SU-DHL-6 (cell line): ENCODE measurements around the gene HRG.

Source experiments
- EZH2phosphoT487 ChIP-seq: fragments of 200-600 bp; sonication (generic), shearing (Covaris generic); conservative IDR thresholded peaks from 2 replicates; pipeline ENCODE4 v1.6.1; 2018; ENCODE audit warnings: mild to moderate bottlenecking, antibody characterized with exemption, low read length, moderate library complexity, mixed read lengths
- TF ChIP-seq, protein P1 (sequence below): fragments of 200-600 bp; sonication (generic); IDR thresholded peaks from one replicate; pipeline ENCODE4 v1.5.1; 2017; ENCODE audit warnings: antibody characterized with exemption, mild to moderate bottlenecking, low read length, moderate library complexity; ENCODE audit not compliant: insufficient read depth, poor library complexity, severe bottlenecking

GRCh38 chr3:186619787-186620212, 46.0 kb upstream of the HRG start:
- TF ChIP-seq, protein P1, sequence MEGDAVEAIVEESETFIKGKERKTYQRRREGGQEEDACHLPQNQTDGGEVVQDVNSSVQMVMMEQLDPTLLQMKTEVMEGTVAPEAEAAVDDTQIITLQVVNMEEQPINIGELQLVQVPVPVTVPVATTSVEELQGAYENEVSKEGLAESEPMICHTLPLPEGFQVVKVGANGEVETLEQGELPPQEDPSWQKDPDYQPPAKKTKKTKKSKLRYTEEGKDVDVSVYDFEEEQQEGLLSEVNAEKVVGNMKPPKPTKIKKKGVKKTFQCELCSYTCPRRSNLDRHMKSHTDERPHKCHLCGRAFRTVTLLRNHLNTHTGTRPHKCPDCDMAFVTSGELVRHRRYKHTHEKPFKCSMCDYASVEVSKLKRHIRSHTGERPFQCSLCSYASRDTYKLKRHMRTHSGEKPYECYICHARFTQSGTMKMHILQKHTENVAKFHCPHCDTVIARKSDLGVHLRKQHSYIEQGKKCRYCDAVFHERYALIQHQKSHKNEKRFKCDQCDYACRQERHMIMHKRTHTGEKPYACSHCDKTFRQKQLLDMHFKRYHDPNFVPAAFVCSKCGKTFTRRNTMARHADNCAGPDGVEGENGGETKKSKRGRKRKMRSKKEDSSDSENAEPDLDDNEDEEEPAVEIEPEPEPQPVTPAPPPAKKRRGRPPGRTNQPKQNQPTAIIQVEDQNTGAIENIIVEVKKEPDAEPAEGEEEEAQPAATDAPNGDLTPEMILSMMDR, result no peak
- no peak for TF ChIP-seq EZH2phosphoT487
